PFSK-1 (cell line): ENCODE results near the gene ST6GALNAC2.

Experiments used
- POLR2AphosphoS5 ChIP-seq: IDR thresholded peaks from 2 replicates; pipeline ENCODE4 v1.6.1; 2012; ENCODE audit warnings: low read depth, mild to moderate bottlenecking, control low read depth, low read length, moderate library complexity
- REST ChIP-seq, 2 experiments: IDR thresholded peaks; 2 replicates each; pipeline versions ENCODE4 v1.6.1 to v1.8.0; 2011 to 2012; ENCODE audit warnings: low read depth in 2 of 2, low read length in 2 of 2, control low read depth in 1 of 2, inconsistent platforms in 1 of 2, mild to moderate bottlenecking in 1 of 2, moderate library complexity in 1 of 2; ENCODE audit not compliant: insufficient read depth in 1 of 2
- SIN3A ChIP-seq: IDR thresholded peaks from 2 replicates; pipeline ENCODE4 v1.6.1; 2012; ENCODE audit warnings: mild to moderate bottlenecking, low read length, moderate library complexity, borderline replicate concordance; ENCODE audit not compliant: insufficient read depth
- TAF1 ChIP-seq: IDR thresholded peaks from 2 replicates; pipeline ENCODE4 v1.6.1; 2012; ENCODE audit warnings: low read length, control low read depth, borderline replicate concordance; ENCODE audit not compliant: insufficient read depth

- TF ChIP-seq POLR2AphosphoS5 (no peak), REST (IDR thresholded peaks at IDR 0.05; ENCODE audit: insufficient read depth in 1 of 2, low read depth in 2 of 2, low read length in 2 of 2) (no peak), SIN3A (no peak), TAF1 (no peak)
Observed at GRCh38 chr17:76532072-76532651, 53.5 kb downstream of the ST6GALNAC2 start.
